SHP77 treated with DMSO at 0.1 percent for 48 hours (cell line): Measurements from ENCODE around the gene CSMD2.

Source experiments
- DNase-seq: peaks from one replicate; lab custom pipeline; 2025; lab: John Stamatoyannopoulos, UW

Gene CSMD2

GRCh38 chr1:33997127-33998036 is 167.6 kb downstream of the CSMD2 start:
- DNase-seq, result no peak

GRCh38 chr1:33996281-33996680 is 168.7 kb downstream of the CSMD2 start:
- no peak for DNase-seq

- no peak for DNase-seq
These were observed 171.7 kb downstream of the CSMD2 start for GRCh38 chr1:33993301-33993700.

GRCh38 chr1:33990281-33990680 is 174.7 kb downstream of the CSMD2 start:
- no peak for DNase-seq

GRCh38 chr1:33988161-33988560 is 176.9 kb downstream of the CSMD2 start:
- no peak for DNase-seq

- DNase-seq, result no peak
These were observed 178.5 kb downstream of the CSMD2 start for GRCh38 chr1:33986390-33987095.

GRCh38 chr1:33985656-33986055 is 179.4 kb downstream of the CSMD2 start:
- no peak for DNase-seq

GRCh38 chr1:33984906-33985565 is 180.0 kb downstream of the CSMD2 start:
- no peak for DNase-seq

GRCh38 chr1:33982419-33982818 is 182.6 kb downstream of the CSMD2 start:
- no peak for DNase-seq

- DNase-seq, result no peak
These were observed 185.7 kb downstream of the CSMD2 start for GRCh38 chr1:33979341-33979740.

GRCh38 chr1:33975961-33976360 is 189.1 kb downstream of the CSMD2 start:
- DNase-seq, result no peak

GRCh38 chr1:33973799-33974545 is 191.1 kb downstream of the CSMD2 start:
- DNase-seq, result no peak

- no peak for DNase-seq
These were observed 192.2 kb downstream of the CSMD2 start for GRCh38 chr1:33972676-33973395.

GRCh38 chr1:33971913-33972312 is 193.1 kb downstream of the CSMD2 start:
- DNase-seq, result no peak

- no peak for DNase-seq
These were observed 193.9 kb downstream of the CSMD2 start for GRCh38 chr1:33971018-33971710.

- DNase-seq, result no peak
These were observed 194.7 kb downstream of the CSMD2 start for GRCh38 chr1:33970148-33970825.

- no peak for DNase-seq
These were observed 198.5 kb downstream of the CSMD2 start for GRCh38 chr1:33966346-33967141.

GRCh38 chr1:33965086-33965485 is 199.9 kb downstream of the CSMD2 start:
- no peak for DNase-seq

GRCh38 chr1:33962061-33962460 is 203.0 kb downstream of the CSMD2 start:
- DNase-seq, result no peak
